ENCODE results near the gene PHKB.

GRCh38 chr16:47476654-47477345, 15.7 kb downstream of the PHKB start:
- TF ChIP-seq, protein P1, sequence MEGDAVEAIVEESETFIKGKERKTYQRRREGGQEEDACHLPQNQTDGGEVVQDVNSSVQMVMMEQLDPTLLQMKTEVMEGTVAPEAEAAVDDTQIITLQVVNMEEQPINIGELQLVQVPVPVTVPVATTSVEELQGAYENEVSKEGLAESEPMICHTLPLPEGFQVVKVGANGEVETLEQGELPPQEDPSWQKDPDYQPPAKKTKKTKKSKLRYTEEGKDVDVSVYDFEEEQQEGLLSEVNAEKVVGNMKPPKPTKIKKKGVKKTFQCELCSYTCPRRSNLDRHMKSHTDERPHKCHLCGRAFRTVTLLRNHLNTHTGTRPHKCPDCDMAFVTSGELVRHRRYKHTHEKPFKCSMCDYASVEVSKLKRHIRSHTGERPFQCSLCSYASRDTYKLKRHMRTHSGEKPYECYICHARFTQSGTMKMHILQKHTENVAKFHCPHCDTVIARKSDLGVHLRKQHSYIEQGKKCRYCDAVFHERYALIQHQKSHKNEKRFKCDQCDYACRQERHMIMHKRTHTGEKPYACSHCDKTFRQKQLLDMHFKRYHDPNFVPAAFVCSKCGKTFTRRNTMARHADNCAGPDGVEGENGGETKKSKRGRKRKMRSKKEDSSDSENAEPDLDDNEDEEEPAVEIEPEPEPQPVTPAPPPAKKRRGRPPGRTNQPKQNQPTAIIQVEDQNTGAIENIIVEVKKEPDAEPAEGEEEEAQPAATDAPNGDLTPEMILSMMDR (conservative IDR thresholded peaks at IDR 0.05 in 1 of 2, IDR thresholded peaks at IDR 0.05 in 1 of 2; ENCODE audit: low read depth in 1 of 2, low read length in 2 of 2) = no peak
- no peak for TF ChIP-seq EZH2 (IDR thresholded peaks at IDR 0.05; ENCODE audit: low read length, missing control alignments)
